Breast epithelium (tissue), 4 donors: ENCODE data around the gene SSB. TPM values are rescaled to one million over a fixed set of nuclear protein-coding genes. Genes with fewer than 3 reads are reported as not detected.
A peak's percentile ranks its signal among the peaks of the same experiment; 100 is the strongest.

ENCODE experiments used
- DNase-seq, 2 donors: peaks; one replicate each; pipeline ENCODE4 v3.0.0-alpha.2; 2019; ENCODE audit warnings: low spot score in 2 of 2
- H3K27ac ChIP-seq, 2 donors: fragments of 200-600 bp; sonication (generic) in 1 of 2; one replicate each; pipeline ENCODE4 v1.5.1; 2016 to 2019; ENCODE audit warnings: mild to moderate bottlenecking in 1 of 2
- H3K27me3 ChIP-seq, 2 donors: fragments of 200-600 bp; sonication (generic) in 1 of 2; one replicate each; pipeline versions ENCODE4 v1.5.1 to v1.6.0; 2017 to 2019; ENCODE audit warnings: control low read depth in 1 of 2, mild to moderate bottlenecking in 1 of 2
- H3K36me3 ChIP-seq: fragments of 200-600 bp; one replicate; pipeline ENCODE4 v1.5.1; 2019
- H3K4me1 ChIP-seq, 2 donors: fragments of 200-600 bp; sonication (generic); one replicate each; pipeline ENCODE4 v1.5.1; 2016 to 2019; ENCODE audit warnings: control low read depth in 1 of 2
- H3K4me3 ChIP-seq, 3 donors: fragments of 200-600 bp; sonication (generic); 1 replicate in 2 of 3; 2 replicates in 1 of 3; pipeline ENCODE4 v1.5.1; 2016 to 2019; ENCODE audit warnings: mild to moderate bottlenecking in 3 of 3, moderate library complexity in 2 of 3
- H3K9me3 ChIP-seq, 2 donors: fragments of 200-600 bp; sonication (generic) in 1 of 2; one replicate each; pipeline ENCODE4 v1.5.1; 2016 to 2019; ENCODE audit warnings: control low read depth in 1 of 2
- CTCF ChIP-seq, 3 donors: fragments of 450-650 bp; IDR thresholded peaks; one replicate each; pipeline ENCODE4 v1.5.1; 2016 to 2017; ENCODE audit warnings: antibody characterized with exemption in 3 of 3, mild to moderate bottlenecking in 3 of 3, moderate library complexity in 3 of 3
- POLR2A ChIP-seq: fragments of 450-650 bp; IDR thresholded peaks from one replicate; pipeline ENCODE4 v1.6.1; 2016; ENCODE audit warnings: antibody characterized with exemption, mild to moderate bottlenecking, moderate library complexity
- POLR2AphosphoS5 ChIP-seq, 3 donors: sonication (generic); formaldehyde crosslinking; IDR thresholded peaks; one replicate each; pipeline ENCODE4 v1.6.1; 2017; ENCODE audit warnings: antibody characterized with exemption in 3 of 3
- intact Hi-C: fragments of 100-400 bp; cut with DNase I; formaldehyde crosslinking; loops from one replicate; pipeline ENCODE4 v1.15.1; 2023; ENCODE audit warnings: low total_unique reads
- total RNA-seq, 3 donors: library from RNA; depleted of rRNA; stranded (reverse); fragments of >200 nt; gene quantifications; one replicate each; pipeline ENCODE4 v1.1.0, GENCODE V29; 2016

The SSB gene
- total RNA-seq, 3 donors from 2014 or later, result 79.0 to 124 (median 109) TPM

- TF ChIP-seq POLR2AphosphoS5 (IDR thresholded peaks at IDR 0.05) (no peak), CTCF (IDR thresholded peaks at IDR 0.05) (no peak), POLR2A (no peak)
- Histone ChIP-seq H3K27me3 (no peaks in the 10 kb centered on the region), H3K36me3 (no peaks in the 10 kb centered on the region)
Measured at GRCh38 chr2:169782513-169782912, 16.2 kb upstream of the SSB start.

GRCh38 chr2:169790581-169790980 is 8.1 kb upstream of the SSB start:
- Histone ChIP-seq H3K4me1 (peaks cover 0 to 3% of the 10 kb centered on the region in 2 donors), H3K9me3 (no peaks in the 10 kb centered on the region), H3K36me3 (no peaks in the 10 kb centered on the region), H3K27me3 (no peaks in the 10 kb centered on the region), H3K27ac (no peak overlapping the region), H3K4me3 (no peak overlapping the region)
- no peak for DNase-seq
- no peak for TF ChIP-seq CTCF (IDR thresholded peaks at IDR 0.05)
- intact Hi-C loops, result no loop called here

More at GRCh38 chr2:169782513-169782912, 16.2 kb upstream of the SSB start:
- Histone ChIP-seq H3K4me1 (no peaks in the 10 kb centered on the region), H3K9me3 (no peaks in the 10 kb centered on the region), H3K27ac (no peak overlapping the region), H3K4me3 (no peak overlapping the region)
- no peak for DNase-seq
- intact Hi-C loops, result no loop called here

- Histone ChIP-seq H3K4me1 (no peaks in the 10 kb centered on the region), H3K36me3 (no peaks in the 10 kb centered on the region), H3K4me3 (no peak overlapping the region), H3K27ac (no peak overlapping the region), H3K27me3 (no peaks in the 10 kb centered on the region), H3K9me3 (no peaks in the 10 kb centered on the region)
- intact Hi-C loops, result no loop called here
- no peak for TF ChIP-seq POLR2A
- no peak for TF ChIP-seq POLR2AphosphoS5 (IDR thresholded peaks at IDR 0.05)
- TF ChIP-seq CTCF (IDR thresholded peaks at IDR 0.05), result no peak
- DNase-seq, result no peak
Measured at GRCh38 chr2:169795181-169795580, 3.5 kb upstream of the SSB start.

- DNase-seq, result no peak
- intact Hi-C loops, result no loop called here
- no peaks in the 10 kb centered on the region for H3K27me3 ChIP-seq
- TF ChIP-seq POLR2AphosphoS5 (IDR thresholded peaks at IDR 0.05), result no peak
- H3K27ac ChIP-seq, result no peak overlapping the region
- H3K4me1 ChIP-seq, result no peaks in the 10 kb centered on the region
- no peaks in the 10 kb centered on the region for H3K9me3 ChIP-seq
- H3K36me3 ChIP-seq, result no peaks in the 10 kb centered on the region
- no peak overlapping the region for H3K4me3 ChIP-seq
Measured at GRCh38 chr2:169796441-169796840, 2.2 kb upstream of the SSB start.

GRCh38 chr2:169797601-169798000 is 1.1 kb upstream of the SSB start:
- H3K27ac ChIP-seq, result no peak overlapping the region
- no peaks in the 10 kb centered on the region for H3K4me1 ChIP-seq
- H3K4me3 ChIP-seq, result no peak overlapping the region
- no peaks in the 10 kb centered on the region for H3K36me3 ChIP-seq
- TF ChIP-seq CTCF (IDR thresholded peaks at IDR 0.05) (no peak), POLR2A (no peak), POLR2AphosphoS5 (IDR thresholded peaks at IDR 0.05) (no peak)
- no peak for DNase-seq
- no peaks in the 10 kb centered on the region for H3K9me3 ChIP-seq
- H3K27me3 ChIP-seq, result no peaks in the 10 kb centered on the region
- intact Hi-C loops, result no loop called here

- peak overlapping the region; percentile 89 to 91 for H3K27ac ChIP-seq
- H3K36me3 ChIP-seq, result no peaks in the 10 kb centered on the region
- no peak for DNase-seq
- intact Hi-C loops, result no loop called here
- H3K9me3 ChIP-seq, result no peaks in the 10 kb centered on the region
- no peaks in the 10 kb centered on the region for H3K27me3 ChIP-seq
- no peaks in the 10 kb centered on the region for H3K4me1 ChIP-seq
- H3K4me3 ChIP-seq, result peak overlapping the region; percentile 69 to 95 (median 95)
- no peak for TF ChIP-seq CTCF (IDR thresholded peaks at IDR 0.05)
- no peak for TF ChIP-seq POLR2AphosphoS5 (IDR thresholded peaks at IDR 0.05)
- no peak for TF ChIP-seq POLR2A
Measured at GRCh38 chr2:169798397-169798717, 314 bp upstream of the SSB start.
